ENCODE results near the gene KRT74.

DNA sequence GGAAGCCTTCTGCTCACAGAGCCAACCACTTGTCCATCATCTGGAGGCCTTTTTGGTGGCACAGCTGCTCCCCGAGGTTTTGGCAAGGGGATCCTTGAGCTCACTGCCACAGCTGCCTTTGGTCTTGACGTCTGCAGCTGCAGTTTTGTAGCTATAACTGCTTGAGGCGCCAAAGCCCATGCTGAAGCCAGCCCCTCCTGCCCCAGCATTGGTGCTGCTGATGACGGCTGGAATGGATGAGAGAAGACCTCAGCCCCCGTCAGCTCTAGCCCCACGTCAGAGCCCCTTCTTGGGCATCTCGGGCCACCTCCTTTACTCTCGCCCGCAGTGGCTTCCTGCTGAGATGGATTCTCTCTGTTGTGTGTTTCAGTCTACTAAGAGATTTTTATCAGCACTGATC lies 12.3 kb upstream of the KRT74 start:
- TF ChIP-seq POLR2A (IDR thresholded peaks at IDR 0.05) = no peak
- TF ChIP-seq, protein P1, sequence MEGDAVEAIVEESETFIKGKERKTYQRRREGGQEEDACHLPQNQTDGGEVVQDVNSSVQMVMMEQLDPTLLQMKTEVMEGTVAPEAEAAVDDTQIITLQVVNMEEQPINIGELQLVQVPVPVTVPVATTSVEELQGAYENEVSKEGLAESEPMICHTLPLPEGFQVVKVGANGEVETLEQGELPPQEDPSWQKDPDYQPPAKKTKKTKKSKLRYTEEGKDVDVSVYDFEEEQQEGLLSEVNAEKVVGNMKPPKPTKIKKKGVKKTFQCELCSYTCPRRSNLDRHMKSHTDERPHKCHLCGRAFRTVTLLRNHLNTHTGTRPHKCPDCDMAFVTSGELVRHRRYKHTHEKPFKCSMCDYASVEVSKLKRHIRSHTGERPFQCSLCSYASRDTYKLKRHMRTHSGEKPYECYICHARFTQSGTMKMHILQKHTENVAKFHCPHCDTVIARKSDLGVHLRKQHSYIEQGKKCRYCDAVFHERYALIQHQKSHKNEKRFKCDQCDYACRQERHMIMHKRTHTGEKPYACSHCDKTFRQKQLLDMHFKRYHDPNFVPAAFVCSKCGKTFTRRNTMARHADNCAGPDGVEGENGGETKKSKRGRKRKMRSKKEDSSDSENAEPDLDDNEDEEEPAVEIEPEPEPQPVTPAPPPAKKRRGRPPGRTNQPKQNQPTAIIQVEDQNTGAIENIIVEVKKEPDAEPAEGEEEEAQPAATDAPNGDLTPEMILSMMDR (IDR thresholded peaks at IDR 0.05) = no peak
